Thyroid gland (tissue), 4 donors: ENCODE results near the gene DND1.

Experiments used
- POLR2A ChIP-seq, 2 donors: fragments of 450-650 bp; IDR thresholded peaks; one replicate each; pipeline ENCODE4 v1.6.1; 2017; ENCODE audit warnings: antibody characterized with exemption in 2 of 2, mild to moderate bottlenecking in 2 of 2, moderate library complexity in 1 of 2
- TF ChIP-seq, protein P1 (sequence below), 6 experiments: fragments of 200-600 bp in 3 of 6; fragments of 450-650 bp in 3 of 6; sonication (generic) in 3 of 6; IDR thresholded peaks; one replicate each; pipeline ENCODE4 v1.5.1; 2016 to 2019; ENCODE audit warnings: antibody characterized with exemption in 6 of 6, mild to moderate bottlenecking in 2 of 6, inconsistent platforms in 1 of 6, moderate library complexity in 1 of 6

DNA sequence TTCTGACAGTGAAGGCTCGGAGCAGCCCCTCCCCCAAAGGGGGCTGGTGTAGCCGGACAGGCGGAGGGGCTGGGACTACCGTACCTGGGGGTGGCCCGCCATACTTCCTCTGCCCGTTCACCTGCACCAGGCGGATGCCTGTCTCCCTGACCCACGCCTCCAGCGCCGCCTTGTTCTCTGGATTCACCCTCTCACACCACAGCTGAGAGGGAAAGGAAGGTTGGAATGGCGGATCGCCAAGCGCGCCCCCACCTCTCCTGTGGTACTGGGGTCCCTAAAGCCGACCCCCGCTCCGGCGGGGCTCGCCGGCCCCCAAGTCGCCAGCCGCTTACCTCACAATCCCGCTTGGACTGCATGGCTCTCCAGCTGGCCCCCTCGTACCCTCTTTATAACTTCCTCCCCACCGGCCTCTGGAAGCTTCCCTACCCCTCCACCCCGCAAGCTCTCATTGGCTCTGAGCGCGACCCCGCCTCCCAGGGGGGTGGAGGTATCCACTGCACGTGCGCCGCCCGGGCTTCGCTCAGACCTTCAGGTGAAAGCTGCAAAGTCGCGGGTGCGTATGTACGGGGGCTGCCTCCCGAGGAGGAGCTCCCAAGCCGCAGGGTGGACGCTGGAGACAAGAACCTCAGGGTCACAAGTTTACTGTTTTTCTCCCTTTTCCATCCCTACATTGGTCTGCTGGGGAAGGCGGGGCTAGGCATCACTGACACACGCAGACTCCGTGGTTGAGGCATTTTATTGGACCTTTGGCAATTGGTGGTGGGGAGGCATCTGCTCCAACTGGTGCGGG is at the start of gene DND1:
- TF ChIP-seq, protein P1, sequence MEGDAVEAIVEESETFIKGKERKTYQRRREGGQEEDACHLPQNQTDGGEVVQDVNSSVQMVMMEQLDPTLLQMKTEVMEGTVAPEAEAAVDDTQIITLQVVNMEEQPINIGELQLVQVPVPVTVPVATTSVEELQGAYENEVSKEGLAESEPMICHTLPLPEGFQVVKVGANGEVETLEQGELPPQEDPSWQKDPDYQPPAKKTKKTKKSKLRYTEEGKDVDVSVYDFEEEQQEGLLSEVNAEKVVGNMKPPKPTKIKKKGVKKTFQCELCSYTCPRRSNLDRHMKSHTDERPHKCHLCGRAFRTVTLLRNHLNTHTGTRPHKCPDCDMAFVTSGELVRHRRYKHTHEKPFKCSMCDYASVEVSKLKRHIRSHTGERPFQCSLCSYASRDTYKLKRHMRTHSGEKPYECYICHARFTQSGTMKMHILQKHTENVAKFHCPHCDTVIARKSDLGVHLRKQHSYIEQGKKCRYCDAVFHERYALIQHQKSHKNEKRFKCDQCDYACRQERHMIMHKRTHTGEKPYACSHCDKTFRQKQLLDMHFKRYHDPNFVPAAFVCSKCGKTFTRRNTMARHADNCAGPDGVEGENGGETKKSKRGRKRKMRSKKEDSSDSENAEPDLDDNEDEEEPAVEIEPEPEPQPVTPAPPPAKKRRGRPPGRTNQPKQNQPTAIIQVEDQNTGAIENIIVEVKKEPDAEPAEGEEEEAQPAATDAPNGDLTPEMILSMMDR (IDR thresholded peaks at IDR 0.05): no peak
- TF ChIP-seq POLR2A (IDR thresholded peaks at IDR 0.05): no peak
